Gastrocnemius medialis (tissue), 4 donors: ENCODE measurements around the gene AIFM1.

Experiments
- POLR2A ChIP-seq, 2 donors: fragments of 450-650 bp; IDR thresholded peaks; one replicate each; pipeline ENCODE4 v1.6.1; 2017; ENCODE audit warnings: antibody characterized with exemption in 2 of 2, mild to moderate bottlenecking in 2 of 2, moderate library complexity in 2 of 2
- TF ChIP-seq, protein P1 (sequence below), 5 experiments: fragments of 450-650 bp in 3 of 5; fragments of 200-600 bp in 2 of 5; sonication (generic) in 2 of 5; IDR thresholded peaks in 4 of 5; conservative IDR thresholded peaks in 1 of 5; 1 replicate in 4 of 5; 2 replicates in 1 of 5; pipeline ENCODE4 v1.5.1; 2016 to 2019; ENCODE audit warnings: antibody characterized with exemption in 5 of 5, mild to moderate bottlenecking in 3 of 5, moderate library complexity in 3 of 5

DNA sequence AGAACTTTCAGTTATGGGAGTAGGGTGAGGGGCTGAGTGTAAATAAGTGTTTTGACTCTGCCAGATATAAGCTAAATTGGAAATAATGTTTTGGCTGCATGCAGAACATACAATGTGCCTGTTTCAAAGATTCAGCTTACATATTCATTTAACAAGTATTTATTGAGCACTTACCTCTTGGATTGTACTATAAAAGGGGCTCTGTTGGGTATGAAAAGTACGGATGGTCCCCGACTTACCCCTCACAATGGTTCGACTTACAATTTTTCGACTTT is 799 bp upstream of the AIFM1 start:
- TF ChIP-seq, protein P1, sequence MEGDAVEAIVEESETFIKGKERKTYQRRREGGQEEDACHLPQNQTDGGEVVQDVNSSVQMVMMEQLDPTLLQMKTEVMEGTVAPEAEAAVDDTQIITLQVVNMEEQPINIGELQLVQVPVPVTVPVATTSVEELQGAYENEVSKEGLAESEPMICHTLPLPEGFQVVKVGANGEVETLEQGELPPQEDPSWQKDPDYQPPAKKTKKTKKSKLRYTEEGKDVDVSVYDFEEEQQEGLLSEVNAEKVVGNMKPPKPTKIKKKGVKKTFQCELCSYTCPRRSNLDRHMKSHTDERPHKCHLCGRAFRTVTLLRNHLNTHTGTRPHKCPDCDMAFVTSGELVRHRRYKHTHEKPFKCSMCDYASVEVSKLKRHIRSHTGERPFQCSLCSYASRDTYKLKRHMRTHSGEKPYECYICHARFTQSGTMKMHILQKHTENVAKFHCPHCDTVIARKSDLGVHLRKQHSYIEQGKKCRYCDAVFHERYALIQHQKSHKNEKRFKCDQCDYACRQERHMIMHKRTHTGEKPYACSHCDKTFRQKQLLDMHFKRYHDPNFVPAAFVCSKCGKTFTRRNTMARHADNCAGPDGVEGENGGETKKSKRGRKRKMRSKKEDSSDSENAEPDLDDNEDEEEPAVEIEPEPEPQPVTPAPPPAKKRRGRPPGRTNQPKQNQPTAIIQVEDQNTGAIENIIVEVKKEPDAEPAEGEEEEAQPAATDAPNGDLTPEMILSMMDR (IDR thresholded peaks at IDR 0.05 in 4 of 5, conservative IDR thresholded peaks at IDR 0.05 in 1 of 5) = no peak
- TF ChIP-seq POLR2A (IDR thresholded peaks at IDR 0.05) = no peak
